Stimulated activated CD4-positive, alpha-beta T cell treated with anti-CD3 and anti-CD28 coated beads, Interleukin-4, amount 100 ng/mL, for 24 hours (primary cell): ENCODE measurements around the gene PAEP.
"Not testable (repeated sequence)": the region's sequence is repeated elsewhere in the genome, so short reads cannot be mapped to it uniquely, and the experiment has no call there.

Experiments
- DNase-seq: peaks from one replicate; pipeline ENCODE4 v3.0.0-alpha.2; 2020

The PAEP gene

GRCh38 chr9:135526089-135526729 lies 35.3 kb upstream of the PAEP start:
- no peak for DNase-seq

- DNase-seq = no peak
Measured at GRCh38 chr9:135526730-135527571, 34.6 kb upstream of the PAEP start.

- DNase-seq = not testable (repeated sequence)
Measured at GRCh38 chr9:135528842-135529435, 32.6 kb upstream of the PAEP start.

DNA sequence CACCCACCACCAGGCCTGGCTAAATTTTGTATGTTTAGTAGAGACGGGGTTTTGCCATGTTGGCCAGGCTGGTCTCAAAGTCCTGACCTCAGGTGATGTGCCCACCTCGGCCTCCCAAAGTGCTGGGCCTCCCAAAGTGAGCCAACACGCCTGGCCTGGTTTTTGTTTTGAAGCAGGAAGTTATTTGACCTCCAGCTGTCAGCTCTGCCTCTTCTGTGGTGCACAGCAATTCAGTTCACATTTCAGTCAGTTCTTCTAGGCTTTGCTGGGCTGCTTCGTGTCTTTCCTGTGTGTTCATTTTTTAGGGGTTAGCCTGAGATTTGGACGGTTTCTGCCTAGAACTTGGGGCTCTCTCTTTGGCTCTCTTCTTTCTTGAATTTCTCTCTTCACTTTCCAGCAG lies 31.4 kb upstream of the PAEP start:
- DNase-seq = no peak

GRCh38 chr9:135531096-135531495 lies 30.5 kb upstream of the PAEP start:
- no peak for DNase-seq

DNA sequence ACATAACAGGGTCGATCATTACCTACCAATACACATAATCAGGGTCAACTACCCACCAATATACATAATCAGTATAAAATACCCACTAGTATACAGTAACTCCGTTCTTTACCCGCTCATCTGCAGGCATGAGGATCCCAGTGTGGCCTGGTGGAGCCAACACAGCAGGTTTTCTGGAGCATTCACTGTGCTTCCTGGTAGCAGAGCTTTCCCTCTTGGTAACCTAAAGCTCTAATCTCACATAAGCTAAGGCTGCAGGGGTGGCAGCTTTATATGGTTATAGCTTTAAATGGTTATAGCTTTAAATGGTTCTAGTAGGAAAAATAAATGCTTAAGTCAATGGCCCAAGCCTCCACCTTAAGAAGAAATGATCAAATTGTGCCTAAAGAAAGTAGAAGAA lies 28.4 kb upstream of the PAEP start:
- no peak for DNase-seq

- DNase-seq = no peak
Measured at GRCh38 chr9:135533674-135534073, 27.9 kb upstream of the PAEP start.

DNA sequence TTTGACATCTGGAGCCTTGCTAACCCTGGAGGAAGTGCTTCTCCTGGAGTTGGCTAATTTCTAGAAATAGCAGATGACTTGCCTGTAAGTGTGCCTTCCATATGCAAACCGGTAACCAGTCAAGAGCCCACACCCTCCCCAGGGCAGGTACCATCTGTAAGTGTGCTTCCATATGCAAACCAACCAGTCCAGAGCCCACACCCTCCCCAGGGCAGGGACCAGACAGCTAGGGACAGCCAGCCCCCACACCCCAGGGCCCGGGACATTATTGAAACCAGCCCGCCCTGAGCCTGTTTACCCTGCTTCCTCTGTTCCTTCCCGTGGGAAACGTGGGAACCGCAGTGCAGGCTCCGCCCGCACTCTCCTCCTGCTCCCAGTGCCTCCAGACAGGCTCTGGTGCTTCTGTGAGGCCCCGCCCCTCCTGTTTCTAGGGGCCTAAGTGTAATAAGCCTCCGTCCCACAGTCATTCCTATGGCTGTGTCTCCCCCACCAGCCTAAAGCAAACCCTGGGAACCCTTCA lies 27.3 kb upstream of the PAEP start:
- DNase-seq = not testable (repeated sequence)

DNA sequence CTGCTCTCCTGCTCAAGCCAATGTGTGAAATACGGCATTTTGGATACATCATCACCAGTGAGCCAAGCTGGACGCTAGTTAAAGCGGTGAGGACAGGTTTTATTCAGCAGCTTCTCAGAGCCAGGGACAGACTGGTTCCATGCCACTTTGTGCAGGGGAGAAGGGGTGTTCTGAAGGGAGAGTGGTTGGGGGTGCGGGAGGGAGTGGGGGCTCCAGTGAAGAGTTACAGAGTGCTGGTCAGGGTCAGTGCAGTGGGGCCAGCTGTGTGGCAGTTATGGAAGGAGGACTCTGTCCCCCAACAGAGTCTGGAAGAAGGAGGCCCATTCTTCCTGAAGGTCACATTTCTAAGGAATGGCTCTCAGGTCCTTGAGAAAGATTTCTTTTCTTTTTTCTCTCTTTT lies 26.7 kb upstream of the PAEP start:
- not testable (repeated sequence) for DNase-seq

- DNase-seq = not testable (repeated sequence)
Measured at GRCh38 chr9:135535631-135536030, 25.9 kb upstream of the PAEP start.

- DNase-seq = no peak
Measured at GRCh38 chr9:135536216-135536615, 25.3 kb upstream of the PAEP start.

DNA sequence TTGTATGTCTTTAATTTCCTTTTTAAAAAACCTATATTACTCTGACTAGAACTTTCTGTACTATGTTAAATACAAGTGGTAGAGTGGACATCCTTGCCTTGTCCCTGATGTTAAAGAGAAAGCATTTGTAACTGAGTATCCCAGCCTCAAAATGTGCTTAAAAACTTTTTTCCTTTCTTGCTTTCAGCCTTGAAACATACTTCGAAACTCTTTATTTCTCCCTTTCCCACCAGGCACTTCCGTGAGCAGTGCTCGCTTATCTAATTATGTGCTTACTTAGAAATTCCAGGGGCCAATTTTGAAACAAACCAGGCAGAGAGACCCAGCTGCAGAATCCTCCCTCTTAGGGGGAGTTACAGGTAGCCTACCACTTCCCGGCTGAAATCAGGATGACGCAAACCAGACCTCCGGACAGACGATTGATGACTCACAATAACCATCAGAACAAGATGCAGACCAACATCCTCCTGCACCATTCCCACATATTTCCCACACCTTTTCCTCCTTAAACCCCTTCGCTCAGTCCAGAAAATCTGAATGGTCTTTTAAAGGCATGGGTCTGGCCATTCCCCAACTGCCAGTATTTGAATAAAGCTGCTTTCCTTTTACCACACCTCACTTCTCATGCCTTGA lies 18.2 kb upstream of the PAEP start:
- not testable (repeated sequence) for DNase-seq

- no peak for DNase-seq
Measured at GRCh38 chr9:135544981-135545635, 16.4 kb upstream of the PAEP start.

DNA sequence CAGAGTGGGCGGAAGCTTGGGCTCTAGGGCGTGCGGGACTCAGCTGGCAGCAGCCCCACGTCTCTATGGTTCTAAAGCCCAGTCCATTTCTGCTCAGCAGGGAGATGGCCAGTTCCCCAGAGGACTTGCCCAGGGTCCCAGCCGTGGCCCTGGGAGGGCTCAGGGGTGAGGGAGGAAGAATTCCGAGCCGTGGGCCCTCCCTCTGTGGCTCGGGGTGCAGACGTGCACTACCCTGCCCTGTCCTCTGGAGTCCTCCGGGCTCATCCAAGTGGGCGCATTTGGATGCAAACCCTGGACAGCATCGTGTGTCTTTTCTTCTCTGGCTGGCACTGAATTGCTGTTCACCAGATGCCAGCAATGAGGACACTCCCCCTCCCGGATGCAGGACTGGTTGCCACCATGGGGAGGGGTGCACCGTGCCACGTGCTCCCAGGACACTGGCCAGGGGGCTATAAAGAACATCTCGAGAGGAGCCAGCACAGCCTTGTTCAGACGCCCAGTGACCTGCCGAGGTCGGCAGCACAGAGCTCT lies 15.8 kb upstream of the PAEP start, which contains the start of gene OBP2A:
OBP2A (plus strand) TSS at position 481 of the 531 bp plus-strand sequence. CDS start 55 bp downstream, outside the sequence.
- not testable (repeated sequence) for DNase-seq

- DNase-seq = not testable (repeated sequence)
Measured at GRCh38 chr9:135546792-135547617, 14.6 kb upstream of the PAEP start.

GRCh38 chr9:135547756-135548736 lies 13.5 kb upstream of the PAEP start:
- no peak for DNase-seq

- not testable (repeated sequence) for DNase-seq
Measured at GRCh38 chr9:135549478-135550343, 11.8 kb upstream of the PAEP start.

DNA sequence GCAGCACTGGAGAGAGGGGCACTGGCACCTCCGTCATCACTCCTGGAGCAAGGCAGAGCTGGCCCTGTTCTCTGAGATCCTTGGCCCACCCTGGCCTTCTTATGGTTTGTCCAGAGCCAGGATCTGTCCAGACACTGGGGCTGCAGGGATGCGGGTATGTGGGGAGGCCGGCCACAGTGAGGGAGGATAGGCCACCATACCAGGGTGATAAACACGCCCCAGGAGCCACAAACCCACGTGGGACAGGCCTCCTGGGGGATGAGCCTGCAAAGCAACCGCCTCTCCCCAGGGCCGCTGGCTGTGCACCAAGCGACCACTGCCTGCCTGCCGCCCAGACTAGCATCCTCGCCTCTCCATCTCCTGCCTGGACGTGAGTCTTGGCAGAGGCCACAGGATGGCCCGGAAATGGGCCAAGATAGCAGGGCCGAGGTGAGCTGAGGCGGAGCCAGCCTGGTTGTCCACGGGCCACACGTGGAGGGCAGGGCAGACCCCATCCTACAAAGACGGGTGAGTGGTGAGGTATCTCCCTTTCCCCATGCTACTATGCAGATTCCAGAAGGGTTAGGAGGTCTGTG lies 11.1 kb upstream of the PAEP start:
- no peak for DNase-seq

DNA sequence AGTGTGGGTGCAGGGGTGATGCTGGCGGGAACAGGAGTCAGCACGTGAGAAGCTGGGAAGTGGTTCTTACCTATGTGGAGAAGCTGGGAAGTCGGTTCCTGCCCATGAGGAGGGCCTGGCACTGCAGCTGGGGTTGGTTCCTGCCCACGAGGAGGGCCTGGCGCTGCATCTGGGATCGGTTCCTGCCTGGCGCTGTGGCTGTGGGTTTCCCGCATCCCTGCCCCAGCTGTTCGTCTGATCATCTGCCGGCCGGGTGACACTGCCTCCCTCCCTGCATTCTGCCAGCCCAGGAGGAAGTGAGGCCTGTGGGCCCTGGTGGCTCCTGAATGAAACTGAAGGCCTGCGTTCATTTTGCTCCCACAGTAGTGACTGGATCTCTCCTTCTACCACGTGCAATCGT lies 10.5 kb upstream of the PAEP start:
- DNase-seq = no peak
